ENCODE measurements around the gene FN1.

Gene FN1

DNA sequence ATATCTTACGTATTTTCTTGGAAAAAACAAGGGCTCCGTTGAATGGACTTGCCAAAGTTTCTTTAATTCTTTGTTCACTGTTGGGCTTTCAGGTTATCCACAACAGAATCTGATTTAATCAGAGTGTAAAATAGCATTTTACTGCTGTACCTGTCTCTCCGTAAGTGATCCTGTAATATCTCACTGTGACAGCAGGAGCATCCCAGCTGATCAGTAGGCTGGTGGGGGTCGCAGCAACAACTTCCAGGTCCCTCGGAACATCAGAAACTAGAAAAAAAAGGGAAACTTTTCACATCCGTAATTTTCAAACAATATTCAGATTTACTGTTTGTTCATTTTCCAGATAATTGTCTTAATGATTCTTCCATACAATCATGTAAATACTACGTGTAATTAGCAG is 51.2 kb downstream of the FN1 start:
- no peak for DNase-seq (ENCODE audit: low read depth in 2 of 2)

DNA sequence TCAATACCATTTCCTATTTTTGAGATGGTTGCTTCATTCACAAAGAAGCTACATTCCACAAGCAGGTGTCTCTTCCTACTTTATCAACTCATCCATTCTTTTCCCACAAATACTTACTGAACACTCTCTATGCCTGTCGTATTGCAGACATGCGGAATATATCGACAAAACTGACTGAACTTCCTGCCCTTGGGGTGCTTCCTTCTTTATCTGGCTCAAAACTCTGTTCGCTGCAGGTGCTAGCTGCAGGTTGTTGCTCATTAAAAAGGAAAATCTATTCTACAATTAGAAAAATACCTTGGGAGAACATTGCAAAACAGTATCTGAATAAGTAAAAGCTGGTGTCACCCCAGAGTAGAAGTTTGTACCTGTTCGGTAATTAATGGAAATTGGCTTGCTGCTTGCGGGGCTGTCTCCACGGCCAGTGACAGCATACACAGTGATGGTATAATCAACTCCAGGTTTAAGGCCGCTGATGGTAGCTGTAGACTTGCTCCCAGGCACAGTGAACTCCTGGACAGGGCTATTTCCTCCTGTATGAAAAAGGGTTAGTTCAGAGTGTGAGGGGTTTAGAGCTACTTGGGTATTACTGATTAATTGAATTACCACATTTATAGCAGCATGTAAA is 52.1 kb downstream of the FN1 start:
- DNase-seq (ENCODE audit: low read depth in 2 of 2) = no peak

DNA sequence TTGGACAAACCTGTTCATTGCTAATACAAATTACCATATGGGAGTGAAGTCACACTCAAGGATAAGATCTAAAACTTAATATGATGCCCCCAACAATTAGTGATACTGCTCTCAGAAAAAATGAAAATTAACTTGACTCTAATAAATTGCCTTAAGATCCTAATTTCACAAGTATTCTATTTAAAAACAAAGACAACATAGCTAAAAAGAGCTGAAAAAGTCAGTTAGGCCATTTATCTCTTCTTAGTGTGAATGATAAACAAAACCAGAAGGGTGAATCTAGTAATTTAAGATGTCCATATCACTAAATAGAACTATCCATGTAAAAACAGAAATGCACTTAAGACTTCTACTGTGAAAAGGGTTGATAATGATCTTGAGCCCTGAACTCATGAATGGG is 53.4 kb downstream of the FN1 start:
- no peak for DNase-seq (ENCODE audit: low read depth in 2 of 2)

DNA sequence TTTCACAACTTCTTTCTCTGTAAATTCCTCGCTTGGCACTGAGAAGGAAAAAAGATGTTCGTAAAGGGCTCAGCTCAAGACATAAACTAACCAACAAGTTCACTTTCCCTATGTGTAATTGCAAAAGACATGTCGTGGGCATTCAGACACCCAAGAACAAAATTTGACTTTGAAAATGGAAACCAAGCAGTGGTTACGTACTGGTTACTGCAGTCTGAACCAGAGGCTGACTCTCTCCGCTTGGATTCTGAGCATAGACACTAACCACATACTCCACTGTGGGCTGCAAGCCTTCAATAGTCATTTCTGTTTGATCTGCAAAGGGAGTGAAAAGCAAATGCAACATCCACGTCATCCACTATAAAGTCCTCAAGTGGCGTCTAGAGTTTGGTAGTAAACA is 53.9 kb downstream of the FN1 start:
- DNase-seq (ENCODE audit: low read depth in 2 of 2) = no peak

DNA sequence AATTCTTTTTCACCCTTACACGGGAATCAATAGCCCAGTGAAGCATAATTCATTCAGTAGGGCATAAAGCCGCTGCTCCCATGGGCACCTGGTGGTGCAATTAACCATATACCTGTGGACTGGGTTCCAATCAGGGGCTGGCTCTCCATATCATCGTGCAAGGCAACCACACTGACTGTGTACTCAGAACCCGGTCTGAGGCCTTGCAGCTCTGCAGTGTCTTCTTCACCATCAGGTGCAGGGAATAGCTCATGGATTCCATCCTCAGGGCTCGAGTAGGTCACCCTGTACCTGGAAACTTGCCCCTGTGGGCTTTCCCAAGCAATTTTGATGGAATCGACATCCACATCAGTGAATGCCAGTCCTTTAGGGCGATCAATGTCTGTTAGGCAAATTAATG is 55.2 kb downstream of the FN1 start:
- no peak for DNase-seq (ENCODE audit: low read depth in 2 of 2)

DNA sequence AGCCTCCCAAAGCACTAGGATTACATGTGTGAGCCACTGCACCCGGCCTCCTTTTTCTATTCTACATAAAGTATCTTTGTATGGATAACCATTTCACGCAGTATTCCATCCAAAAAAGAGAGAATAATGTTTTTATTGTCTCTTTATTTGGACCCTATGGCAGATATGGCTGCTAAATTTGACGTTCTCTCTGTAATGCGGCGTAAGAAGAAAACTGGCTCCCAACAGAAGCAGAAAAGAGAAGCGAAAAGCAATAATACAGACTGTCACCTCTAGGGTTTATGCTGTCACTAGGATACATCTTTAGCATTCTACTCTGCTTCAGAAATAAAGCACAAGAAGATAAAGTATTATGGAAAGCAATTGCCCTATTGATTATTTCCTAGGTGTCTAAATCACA is 55.9 kb downstream of the FN1 start:
- no peak for DNase-seq (ENCODE audit: low read depth in 2 of 2)

DNA sequence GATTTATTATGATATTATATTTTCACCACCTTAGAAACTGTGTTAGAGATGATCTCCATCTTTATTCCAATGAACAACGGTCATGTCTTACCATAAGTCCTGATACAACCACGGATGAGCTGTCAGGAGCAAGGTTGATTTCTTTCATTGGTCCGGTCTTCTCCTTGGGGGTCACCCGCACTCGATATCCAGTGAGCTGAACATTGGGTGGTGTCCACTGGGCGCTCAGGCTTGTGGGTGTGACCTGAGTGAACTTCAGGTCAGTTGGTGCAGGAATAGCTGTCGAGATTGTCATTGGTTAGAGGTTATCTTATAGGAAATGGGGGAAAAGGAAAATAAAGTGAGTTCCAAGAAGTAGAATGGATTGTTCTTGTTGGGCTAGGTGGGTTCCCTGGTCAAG is 56.8 kb downstream of the FN1 start:
- DNase-seq (ENCODE audit: low read depth in 2 of 2) = no peak

DNA sequence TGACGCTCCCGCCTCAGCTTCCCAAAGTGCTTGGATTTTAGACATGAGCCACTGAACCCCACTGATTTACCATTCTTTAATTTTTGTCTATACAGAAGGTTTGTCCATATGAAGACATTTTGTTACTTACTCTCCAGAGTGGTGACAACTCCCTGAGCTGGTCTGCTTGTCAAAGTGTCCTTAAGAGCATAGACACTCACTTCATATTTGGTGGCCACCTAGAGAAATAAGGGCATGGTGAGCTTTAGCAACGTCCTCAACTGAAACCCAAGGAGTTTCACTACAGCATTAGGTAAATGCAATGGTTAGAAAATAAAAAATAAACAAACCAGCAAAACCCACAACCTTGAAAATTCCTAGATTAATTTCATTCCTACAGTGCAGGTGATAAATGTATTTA is 57.8 kb downstream of the FN1 start:
- no peak for DNase-seq (ENCODE audit: low read depth in 2 of 2)

DNA sequence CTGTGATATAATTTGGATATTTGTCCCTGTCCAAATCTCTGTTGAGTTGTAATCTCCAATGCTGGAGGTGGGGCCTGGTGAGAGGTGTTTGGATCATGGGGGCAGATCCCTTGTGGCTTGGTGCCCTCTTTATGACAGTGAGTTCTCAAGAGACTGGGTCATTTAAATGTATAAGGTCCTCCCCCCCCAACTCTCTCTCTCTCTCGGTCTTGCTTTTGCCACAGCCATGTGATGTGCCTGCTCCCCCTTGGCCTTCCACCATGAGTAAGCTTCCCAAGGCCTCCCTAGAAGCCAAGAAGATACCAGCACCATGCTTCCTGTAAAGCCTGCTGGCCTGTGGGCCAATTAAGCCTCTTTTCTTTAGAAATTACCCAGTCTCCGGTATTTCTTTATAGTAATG is 58.6 kb downstream of the FN1 start:
- no peak for DNase-seq (ENCODE audit: low read depth in 2 of 2)

DNA sequence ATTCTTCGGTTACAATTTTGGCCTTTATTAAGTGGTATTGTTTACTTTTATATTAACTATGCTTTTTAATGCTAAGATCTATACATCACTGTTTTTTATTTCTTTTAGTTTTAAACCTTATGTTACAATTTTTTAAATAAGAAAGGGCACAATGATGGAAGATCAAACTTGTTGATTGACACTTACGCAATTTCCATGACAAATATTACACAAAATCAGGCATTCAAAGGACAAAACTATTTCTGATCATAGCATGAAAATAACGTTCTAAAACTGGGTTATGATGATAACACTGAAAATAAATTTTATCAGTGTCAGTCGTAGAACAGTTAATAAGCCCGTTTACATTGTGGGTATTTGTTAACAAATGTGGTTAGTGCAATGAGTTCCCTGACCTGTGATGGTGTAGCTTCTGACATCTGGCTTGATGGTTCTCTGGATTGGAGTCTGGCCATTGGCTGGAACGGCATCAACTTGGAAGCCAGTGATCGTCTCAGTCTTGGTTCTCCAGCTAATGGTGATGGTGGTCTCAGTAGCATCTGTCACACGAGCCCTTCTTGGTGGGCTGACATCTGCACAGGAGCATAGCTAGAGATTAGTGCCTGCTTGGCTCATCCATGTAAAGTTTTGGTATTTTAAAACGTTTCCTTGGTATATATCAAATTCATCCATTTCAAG is 59.6 kb downstream of the FN1 start:
- no peak for DNase-seq (ENCODE audit: low read depth in 2 of 2)

DNA sequence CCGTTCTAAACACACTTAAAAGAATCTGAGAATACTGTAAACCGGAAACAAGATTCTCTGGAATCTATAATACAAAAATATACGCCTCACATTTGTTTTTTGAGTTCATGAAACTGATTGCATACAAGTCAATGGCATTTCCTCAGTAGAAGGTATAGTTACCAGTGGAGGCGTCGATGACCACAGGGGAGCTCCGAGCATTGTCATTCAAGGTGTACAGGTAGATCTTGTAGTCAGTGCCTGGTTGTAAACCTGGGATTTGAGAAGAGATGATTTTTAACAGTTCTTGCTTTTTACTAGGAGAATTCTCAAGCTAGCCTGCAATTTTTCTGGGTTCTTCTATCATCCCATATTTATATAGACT is 60.4 kb downstream of the FN1 start:
- DNase-seq (ENCODE audit: low read depth in 2 of 2) = no peak

DNA sequence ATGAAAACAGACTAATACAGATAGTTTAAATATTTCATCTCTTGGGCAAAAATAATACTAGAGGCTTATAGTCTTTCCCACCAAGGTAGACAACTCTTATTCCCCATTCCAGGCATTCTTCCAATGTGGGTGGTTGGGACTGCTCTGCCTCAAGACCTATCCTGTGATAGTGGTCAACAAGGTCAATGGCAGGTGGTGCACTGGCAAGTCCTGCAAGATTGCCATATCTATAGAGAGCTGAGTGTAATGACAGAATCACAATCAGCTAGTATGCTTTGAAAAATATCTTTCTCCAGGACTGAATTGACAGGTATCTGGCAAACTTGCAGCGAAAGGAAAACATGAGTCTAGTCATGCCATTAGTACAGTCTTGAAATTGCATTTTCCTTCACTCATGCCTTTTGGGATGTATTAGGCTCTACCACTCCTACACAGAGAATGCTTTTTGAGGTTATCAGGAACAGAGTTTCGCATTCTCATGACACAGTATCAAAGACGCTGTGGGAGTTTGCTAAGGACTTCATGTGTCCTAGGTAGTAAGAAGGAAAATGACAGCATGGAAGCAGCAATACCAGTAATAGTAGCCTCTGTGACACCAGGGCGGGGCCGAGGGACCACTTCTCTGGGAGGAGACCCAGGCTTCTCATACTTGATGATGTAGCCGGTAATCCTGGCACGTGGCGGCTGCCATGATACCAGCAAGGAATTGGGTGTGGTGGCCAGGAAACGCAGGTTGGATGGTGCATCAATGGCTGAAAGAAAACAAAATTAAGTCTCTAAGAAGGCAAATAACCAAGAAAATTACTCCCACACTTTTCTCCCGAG is 61.0 kb downstream of the FN1 start:
- DNase-seq (ENCODE audit: low read depth in 2 of 2) = no peak

DNA sequence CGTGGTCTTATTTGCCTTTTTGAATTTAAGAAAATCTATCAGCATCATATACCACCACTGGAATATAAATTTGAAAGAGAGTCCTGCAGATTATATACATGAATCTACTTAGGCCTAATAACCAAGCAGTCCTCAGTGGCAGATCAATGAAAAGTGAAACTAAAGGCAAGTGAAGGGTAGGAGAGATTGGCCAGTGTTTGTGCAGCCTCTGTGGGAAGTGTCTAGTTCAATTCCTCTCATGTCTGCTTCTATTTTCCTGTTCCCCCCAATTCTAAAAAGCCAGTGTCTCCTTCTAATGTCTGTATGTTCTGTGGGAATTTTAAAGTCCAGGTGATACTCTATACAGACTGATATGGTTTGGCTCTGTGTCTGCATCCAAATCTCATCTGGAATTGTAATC is 61.9 kb downstream of the FN1 start:
- DNase-seq (ENCODE audit: low read depth in 2 of 2) = no peak

DNA sequence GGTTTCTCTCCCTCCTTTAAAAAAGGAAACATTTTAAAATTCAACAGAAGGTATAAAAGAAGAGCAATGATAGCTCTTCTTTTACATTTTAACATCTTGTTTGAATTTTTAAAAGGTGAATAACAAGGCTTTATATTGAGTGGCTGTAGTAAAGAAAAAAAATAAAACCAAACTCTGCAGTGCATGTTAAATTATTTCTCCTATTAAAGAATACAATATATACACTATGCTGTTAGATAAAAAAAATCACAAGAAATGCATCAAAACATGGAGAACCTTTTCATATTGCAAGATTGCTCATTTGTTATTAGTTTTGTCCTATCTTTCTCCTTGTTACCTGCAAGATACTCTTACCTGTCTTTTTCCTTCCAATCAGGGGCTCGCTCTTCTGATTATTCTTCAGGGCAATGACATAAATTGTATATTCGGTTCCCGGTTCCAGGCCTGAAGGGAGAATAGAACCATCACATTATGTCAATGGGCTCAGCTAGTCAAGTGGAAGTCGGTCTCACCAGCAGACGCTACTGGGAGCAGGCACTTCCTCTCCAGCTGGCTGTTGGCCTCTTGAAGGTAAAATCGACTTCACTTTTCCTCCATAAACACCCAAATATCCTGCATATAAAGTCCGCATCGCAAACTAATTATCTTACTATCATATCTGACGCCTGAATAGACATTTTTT is 62.8 kb downstream of the FN1 start:
- no peak for DNase-seq (ENCODE audit: low read depth in 2 of 2)

DNA sequence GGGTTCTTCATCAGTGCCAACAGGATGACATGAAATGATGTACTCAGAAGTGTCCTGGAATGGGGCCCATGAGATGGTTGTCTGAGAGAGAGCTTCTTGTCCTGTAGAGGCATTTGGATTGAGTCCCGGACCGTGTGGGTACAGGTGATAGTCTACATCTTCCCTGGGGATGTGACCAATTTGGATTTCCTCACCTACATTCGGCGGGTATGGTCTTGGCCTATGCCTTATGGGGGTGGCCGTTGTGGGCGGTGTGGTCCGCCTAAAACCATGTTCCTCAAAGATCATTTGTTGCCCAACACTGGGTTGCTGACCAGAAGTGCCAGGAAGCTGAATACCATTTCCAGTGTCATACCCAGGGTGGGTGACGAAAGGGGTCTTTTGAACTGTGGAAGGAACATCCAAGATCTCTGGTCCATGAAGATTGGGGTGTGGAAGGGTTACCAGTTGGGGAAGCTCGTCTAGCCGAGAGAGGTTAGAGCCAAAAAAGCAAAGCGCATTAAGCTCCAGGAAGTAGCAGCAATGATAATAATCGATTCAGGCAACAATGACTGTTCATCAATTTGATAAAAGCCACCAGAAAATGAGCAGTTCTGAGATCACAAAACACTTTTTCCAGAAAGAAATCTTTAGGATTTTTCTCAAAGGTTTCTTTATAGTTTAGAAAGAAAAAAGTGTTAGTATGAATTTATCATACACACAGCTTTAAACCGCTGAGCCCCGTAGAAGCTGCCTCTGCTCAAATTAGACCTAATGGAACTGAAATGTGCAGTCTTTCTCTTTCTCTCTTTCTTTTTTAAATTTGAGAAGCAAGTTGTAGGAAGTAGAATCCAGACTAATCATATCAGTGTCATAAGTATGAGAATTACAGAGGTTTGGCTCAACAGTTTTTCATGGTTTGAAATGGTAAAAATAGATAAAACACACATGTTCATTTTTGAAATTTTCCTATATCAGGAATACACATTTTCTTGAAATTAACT is 63.7 kb downstream of the FN1 start:
- no peak for DNase-seq (ENCODE audit: low read depth in 2 of 2)

DNA sequence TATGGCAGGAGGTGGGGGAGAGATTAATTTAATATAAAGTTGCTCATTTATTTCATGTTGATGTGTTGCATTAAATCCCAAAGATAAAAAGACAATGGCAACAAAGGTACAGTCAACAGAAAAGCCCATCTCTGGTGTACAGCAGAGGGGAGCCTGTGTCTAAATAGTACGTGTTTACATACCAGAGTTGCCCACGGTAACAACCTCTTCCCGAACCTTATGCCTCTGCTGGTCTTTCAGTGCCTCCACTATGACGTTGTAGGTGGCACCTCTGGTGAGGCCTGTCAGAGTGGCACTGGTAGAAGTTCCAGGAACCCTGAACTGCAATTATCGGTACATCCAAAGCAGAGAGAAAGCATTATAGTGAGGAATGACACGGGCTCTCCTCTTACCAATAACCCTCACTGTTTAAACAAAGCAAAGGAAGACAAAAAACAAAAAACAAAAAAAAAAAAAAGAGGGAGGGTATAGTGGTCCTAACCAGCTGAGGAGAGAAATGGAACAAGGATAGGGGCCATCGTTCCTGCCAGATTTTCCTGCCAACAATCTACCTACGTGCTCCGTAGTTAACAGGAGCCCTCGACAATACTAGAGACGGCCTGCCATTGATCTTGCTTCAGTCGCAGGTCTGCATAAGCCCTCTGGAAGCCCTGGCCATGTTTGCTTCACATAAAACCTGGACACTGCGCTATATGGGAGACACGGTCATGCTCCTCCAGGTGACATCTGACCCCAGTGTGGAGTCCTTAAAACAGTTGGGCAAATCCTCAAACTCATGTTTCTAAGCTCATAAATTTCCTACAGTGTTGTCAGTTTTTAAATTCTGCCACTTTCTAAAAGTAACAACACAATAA is 65.5 kb downstream of the FN1 start:
- DNase-seq (ENCODE audit: low read depth in 2 of 2) = no peak

DNA sequence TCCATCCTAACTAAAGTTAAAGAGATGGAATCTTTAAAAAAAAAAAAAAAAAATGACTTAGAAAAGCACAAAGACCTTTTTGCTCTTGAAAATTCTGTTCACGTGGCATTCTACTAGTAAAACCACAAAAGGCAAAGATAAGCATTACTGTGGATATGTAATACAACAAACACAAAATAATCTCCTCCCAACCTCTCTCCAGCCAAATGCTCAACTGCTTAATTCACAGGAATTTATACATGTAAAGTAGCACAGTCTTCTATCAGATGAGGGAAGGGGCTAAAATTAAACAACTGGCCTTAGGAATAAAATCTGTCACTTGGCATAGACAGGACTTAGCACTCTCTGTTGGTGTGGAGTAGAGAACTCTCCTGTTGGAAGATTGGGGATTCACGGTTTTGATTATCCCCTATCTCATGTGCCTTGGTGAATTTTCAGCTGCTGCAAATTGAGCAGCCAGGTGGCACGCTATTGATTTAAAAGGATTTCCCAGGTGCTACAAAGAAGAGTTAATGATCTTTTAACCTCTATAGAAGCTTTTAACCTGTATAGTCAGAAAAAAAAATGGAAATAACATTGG is 66.6 kb downstream of the FN1 start:
- DNase-seq (ENCODE audit: low read depth in 2 of 2) = no peak

DNA sequence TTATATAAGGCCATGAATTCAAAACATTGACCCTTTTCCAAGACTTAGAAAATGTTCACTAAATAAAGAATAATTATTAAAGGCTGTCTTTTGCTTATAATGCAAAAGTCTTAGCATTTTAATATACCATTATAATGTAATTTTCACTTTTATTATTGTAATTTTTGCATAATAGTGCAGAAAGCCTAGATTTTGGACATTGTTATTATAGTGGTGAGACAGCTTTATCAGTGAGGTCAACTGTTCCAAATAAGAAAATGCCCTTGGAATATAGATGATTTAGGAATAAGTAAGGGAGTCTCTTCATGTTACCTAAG is 67.4 kb downstream of the FN1 start:
- no peak for DNase-seq (ENCODE audit: low read depth in 2 of 2)

DNA sequence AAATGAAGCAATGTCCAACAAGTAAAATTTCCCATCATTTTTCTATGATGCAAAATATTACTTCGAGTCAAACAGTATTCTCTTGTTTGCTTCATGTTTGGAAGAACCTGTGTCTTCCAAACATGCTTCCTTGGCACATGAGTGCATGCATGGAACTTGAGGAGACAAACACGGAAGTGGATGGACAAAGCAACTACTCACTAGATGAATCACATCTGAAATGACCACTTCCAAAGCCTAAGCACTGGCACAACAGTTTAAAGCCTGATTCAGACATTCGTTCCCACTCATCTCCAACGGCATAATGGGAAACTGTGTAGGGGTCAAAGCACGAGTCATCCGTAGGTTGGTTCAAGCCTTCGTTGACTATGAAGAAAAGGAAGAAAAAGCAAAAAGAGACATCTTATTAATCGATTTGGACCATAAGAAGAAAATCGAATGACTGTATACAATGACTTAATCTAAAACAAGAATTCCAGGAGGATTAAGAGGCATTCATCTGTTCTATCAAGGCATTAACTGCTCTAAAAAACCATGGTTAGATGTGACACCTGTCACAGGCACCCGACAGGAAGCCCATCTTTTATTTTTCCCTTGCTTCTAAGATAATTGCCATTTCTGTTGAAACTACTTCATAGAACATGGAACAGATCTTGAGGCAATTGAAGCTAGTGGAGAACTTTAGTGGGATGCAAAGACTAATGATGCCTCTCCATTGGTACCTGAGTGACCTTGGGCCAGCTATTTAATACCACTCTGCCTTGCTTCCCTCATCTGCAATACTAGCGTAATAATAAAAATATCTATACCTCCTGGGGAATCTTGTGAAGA is 68.0 kb downstream of the FN1 start:
- no peak for DNase-seq (ENCODE audit: low read depth in 2 of 2)
